Ovary (tissue), 3 donors: ENCODE results near the gene STK16.

Source experiments
- EP300 ChIP-seq: sonication (generic); formaldehyde crosslinking; IDR thresholded peaks from one replicate; pipeline ENCODE4 v1.6.1; 2017; ENCODE audit warnings: antibody characterized with exemption
- TF ChIP-seq, protein P1 (sequence below), 3 donors: fragments of 450-650 bp in 2 of 3; fragments of 200-600 bp in 1 of 3; IDR thresholded peaks; one replicate each; pipeline versions ENCODE4 v1.5.1 to v1.8.0; 2016 to 2022; ENCODE audit warnings: antibody characterized with exemption in 3 of 3, mild to moderate bottlenecking in 1 of 3
- donor health status: DM: no; HTN: no; CAD: no.

DNA sequence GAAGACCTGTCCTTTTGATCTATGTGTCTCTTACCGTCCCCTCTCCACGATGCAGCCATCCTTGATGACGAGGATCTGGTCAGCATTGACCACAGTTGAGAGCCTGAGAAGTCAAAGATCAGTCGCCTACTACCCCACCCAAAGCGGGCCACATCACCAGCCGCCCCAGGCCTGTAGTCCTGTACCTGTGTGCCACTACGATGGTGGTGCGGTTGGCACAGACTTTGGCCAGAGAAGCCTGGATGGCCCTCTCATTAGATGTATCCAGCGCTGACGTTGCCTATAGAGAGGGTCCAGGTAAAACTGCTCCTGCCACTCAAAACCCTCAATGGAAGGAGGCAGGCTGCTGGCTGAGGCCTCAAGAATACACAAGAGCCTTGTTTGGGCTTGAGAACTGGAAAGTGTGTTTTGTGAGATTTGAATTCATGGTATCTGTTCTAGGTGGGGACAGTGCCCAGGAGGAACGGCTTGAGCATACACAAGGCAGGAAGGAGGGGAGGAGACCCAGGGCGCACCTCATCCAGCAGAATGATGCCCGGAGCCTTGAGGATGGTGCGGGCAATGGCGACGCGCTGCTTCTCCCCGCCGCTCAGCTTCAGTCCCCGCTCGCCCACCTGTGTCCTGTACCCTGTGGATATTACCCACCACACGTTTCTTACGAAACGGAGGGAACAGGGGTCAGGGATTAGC is 34.9 kb upstream of the STK16 start:
- TF ChIP-seq, protein P1, sequence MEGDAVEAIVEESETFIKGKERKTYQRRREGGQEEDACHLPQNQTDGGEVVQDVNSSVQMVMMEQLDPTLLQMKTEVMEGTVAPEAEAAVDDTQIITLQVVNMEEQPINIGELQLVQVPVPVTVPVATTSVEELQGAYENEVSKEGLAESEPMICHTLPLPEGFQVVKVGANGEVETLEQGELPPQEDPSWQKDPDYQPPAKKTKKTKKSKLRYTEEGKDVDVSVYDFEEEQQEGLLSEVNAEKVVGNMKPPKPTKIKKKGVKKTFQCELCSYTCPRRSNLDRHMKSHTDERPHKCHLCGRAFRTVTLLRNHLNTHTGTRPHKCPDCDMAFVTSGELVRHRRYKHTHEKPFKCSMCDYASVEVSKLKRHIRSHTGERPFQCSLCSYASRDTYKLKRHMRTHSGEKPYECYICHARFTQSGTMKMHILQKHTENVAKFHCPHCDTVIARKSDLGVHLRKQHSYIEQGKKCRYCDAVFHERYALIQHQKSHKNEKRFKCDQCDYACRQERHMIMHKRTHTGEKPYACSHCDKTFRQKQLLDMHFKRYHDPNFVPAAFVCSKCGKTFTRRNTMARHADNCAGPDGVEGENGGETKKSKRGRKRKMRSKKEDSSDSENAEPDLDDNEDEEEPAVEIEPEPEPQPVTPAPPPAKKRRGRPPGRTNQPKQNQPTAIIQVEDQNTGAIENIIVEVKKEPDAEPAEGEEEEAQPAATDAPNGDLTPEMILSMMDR (IDR thresholded peaks at IDR 0.05): no peak
- TF ChIP-seq EP300: no peak
